GM18861 (cell line): ENCODE results near the gene STX17.
"Not testable (repeated sequence)": the region's sequence is repeated elsewhere in the genome, so short reads cannot be mapped to it uniquely, and the experiment has no call there.

Source experiments
- ATAC-seq: cut with Tn5 transposase; IDR thresholded peaks from one replicate; pipeline ENCODE4 v1.9.1; 2021; ENCODE audit not compliant: unreplicated experiment

STX17 gene

DNA sequence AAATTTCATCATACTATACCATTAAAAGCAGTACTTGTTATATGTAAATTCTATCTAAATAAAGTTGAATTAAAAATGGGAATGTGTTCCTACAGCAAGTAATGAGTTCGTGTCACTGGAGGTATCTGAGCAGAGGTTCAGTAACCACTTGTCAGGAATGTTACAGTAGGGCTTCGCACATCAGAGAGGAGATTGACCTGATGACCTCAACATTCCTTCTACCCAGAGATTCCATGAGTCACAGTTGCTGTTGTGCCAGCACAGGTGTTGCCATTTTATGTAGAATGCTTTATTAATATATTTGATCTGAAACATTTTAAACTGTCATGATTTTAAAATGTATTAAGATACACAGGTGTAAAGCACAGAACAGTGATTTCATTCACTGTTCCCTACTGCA, 60.3 kb downstream of the STX17 start:
- ATAC-seq = no peak

DNA sequence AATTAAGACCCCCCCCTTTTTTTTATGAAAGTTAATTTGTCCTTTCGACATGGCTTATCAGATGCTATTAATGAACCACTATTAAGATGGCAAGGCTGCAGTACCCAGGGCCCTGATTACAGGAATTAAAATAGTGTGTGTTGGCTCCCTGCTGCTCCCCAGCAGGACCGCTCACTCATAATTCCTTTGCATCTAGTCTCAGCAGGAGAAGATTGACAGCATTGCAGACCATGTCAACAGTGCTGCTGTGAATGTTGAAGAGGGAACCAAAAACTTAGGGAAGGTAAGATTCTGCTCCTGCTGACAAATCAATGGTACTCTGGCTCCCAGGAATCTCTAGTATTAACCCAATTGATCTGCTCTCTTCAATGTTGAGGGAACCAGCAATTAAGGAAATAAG, 61.0 kb downstream of the STX17 start:
- ATAC-seq = no peak

DNA sequence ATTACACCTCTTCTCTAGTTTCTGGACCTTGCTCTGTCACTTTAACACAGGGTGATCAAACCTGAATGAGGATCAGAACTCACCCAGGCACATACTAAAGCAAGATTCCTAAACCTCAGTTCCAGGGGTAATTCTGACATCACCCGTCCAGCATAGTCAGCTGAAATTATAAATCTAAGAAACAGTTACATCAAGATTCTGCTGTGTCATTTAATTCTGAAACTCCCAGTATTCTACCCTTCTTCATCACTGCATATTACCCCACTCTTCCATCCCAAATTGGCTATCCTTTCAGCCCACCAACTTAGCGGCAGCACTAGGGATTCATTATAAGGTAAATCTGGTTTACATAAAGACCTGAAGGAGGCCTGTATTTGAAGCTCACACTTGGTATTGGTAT, 64.0 kb downstream of the STX17 start:
- ATAC-seq = no peak

DNA sequence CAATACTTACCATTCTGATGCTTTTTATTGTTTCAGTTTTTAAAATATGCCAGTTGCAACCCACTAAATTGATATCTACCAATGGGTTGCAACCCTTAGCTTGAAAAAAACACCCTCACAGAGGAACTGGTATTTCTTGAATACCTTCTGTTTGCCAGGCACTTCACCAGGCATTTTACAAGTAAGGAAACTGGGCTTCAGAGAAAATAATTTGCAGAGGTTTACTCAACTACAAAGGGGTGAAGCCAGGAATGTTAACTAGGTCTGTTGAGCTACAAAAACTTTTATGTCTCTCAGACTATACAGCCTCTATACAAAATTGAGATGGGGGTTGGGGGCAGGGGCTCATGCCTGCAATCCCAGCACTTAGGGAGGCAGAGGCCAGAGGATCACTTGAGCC, 65.0 kb downstream of the STX17 start:
- no peak for ATAC-seq

DNA sequence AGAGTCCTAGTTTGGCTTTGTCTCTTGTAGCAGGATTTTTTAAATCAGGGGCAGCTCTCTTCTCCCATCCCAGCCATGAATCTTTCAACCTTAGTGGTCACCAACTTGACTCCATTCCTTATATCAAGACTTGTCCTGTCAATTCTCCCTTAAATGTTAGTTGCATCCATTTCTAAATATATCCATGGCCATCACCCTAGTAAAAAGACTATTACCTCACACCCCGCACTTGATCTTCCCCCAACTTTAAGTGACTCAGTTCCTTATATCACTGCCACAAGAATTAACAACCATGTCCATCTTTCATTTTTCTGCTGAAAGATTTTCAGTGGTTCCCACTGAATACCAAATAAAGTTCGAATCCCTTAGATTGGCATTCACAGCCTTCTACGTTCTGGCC, 67.0 kb downstream of the STX17 start:
- ATAC-seq = no peak

DNA sequence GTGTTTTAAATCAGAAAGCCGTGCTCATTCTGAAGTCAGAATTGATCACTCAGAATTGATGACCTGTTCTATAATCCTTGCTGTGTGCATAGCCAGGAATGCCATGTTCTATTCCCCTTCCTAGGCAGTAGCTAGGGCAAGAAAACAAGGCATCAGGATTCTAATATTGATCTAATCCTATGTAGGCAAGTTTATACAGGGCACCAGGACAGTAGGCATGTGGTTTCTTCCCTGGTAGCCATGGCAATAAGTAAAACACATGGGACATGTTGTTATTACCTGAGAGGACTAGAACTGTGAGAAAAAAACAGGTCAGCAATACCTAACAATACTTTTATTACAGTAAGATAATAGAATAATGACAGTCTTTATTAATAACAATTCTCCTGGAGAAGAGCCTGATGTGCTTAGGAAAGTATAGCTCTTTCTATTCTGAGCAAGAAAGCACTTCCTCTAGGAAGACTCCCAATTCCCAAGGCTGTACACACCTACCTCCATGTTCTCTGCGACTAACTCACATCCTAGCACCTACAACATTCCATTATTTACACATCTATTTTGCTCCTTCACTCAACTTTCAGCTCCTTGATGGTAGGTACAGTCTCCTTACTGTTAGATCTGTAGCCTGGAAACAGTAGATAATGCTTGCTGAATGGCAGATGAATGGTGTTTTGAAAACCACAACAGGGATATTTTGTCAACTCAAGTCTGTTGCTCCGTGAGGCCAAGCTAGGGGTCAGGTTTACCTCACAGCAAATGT, 70.8 kb downstream of the STX17 start:
- no peak for ATAC-seq

DNA sequence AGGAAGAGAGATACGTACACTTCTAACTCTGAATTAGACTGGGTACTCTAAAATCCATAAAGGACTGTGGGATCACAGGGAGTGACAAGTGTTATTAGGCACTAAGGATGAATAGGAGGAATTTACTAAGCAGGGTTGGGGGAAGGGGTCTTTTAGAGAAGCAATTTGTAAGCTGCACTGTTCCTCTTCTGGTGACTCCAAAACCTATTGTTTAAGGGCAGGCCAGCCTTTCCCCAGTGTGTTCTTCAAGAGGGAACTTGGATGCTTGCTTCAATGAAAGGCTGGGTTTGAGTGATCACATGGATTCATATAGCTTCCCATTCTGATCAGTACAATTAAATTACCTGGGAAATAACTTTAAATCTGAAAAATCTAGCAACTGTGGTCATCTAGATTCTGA, 71.8 kb downstream of the STX17 start:
- ATAC-seq = no peak

DNA sequence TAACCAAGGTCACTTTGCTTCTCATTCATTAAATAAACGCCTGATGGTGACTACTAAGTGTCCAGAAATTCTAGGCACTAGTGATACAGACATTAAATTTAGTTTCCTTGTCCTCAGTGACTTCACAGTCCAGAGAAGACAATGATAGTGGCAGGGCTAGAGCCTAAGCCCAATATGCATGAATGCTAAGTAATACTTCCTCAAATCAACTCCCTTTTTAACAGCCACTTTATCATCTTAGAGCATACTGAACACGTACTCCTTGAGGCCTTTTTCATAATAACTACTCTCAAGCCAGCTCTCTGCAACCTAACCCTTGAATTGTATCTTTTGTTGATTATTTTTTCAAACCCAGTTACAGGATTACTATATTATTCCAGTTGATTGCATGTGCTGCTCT, 74.1 kb downstream of the STX17 start:
- ATAC-seq = no peak

DNA sequence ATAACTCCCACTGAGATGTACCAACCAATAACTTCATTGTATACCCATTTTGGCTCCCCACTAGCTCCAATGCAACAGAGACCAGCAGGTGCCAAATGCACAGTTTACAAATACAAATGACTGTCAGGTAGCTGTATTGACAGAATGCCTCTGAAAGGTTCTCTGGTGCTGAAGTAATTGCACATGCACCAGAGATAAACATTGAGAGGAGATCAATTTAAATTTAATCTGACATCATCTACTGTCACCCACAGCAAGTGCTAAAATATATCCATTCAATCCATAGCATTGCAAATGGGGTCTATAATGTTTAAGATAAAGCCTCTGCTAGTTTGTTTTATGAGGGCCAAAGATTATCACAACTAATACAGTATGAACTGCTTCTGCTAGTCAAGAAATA, 80.2 kb downstream of the STX17 start:
- no peak for ATAC-seq

DNA sequence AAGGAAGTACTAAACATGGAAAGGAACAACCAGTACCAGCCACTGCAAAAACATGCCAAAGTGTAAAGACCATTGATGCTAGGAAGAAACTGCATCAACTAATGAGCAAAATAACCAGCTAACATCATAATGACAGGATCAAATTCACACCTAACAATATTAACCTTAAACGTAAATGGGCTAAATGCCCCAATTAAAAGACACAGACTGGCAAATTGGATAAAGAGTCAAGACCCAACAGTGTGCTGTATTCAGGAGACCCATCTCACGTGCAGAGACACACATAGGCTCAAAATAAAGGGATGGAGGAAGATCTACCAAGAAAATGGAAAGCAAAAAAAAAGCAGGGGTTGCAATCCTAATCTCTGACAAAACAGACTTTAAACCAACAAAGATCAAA, 84.1 kb downstream of the STX17 start:
- not testable (repeated sequence) for ATAC-seq

DNA sequence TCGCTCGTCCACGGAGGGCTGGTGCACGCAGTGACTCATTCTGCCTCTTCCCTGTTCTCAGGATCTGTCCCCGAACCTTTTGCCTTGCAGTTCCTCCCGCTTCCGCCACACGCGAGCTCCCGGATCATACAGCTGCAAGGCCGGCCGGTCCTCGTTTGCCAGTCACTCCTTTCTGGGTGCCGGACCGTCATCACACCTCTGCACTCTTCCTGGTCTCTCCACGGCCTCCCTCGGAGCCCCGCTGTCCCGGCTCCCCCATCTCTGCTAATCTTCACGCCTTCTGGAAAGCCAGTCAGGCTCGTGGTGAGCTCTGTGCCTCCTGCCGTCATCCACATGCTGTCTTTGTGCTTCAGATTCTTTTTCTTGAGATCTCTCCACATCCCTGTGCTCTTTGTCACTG, 91.8 kb downstream of the STX17 start:
- ATAC-seq = no peak

DNA sequence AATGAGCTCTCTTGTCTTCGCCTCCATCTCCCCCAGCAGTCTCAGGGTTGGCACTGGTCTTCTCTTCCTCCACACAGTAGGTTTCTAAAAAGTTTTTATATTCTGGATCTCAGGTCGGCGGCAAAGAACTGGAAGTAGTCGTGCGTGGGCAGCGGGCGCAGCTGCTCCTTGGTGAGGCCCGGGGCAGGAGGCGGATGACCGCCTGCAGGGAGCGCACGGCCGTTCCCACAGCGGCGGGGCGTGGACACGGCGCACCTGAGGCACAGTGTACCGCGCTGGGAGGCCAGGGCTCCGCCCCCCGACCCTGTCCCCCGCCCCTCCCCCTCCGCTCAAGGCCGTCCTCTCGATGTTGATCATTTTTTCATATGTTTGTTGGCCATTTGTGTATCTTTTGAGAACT, 92.4 kb downstream of the STX17 start:
- no peak for ATAC-seq

DNA sequence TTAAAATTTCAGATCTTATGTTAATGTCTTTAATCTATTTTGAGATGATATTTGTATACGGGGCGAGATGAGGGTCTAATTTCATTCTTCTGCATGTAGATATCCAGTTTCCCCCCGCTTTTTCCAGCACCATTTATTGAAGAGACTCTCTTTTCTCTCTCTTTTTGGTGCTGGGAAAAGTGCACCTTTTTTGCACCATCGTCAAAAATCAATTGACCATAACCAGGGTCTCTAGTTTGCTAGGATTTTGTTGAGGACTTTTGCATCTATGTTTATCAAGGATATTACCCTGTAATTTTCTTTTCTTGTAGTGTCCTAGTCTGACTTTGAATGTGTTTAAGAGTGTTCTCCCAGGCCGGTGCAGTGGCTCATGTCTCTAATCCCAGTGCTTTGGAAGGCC, 93.3 kb downstream of the STX17 start:
- ATAC-seq = no peak

DNA sequence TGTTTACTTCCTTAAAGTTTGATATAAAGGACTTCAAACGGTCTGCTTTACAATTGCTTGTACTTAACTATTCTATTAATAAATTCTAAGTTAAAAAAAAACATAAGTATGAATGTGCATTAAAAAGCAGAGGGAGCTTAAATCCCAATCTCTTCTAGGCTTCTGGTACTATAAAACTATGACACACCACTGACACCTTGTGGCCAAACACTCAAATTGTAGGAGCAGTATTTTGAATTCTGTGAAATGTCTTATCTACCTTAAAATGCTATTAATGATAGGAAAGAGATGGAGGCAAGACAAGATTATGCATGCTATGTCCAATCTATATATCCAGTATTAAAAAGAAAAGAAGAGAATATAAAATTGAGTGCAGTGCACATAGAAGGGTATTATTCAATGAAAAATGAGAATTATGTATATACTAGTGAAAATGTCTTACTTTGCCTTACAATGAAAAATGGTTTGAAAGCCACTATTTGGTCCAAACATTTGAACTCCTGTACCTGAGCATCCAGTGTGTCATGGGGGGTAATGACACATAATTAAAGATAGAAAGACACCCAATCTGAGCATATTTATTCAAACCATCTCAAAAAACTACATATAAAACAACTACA, 104.7 kb downstream of the STX17 start:
- no peak for ATAC-seq

DNA sequence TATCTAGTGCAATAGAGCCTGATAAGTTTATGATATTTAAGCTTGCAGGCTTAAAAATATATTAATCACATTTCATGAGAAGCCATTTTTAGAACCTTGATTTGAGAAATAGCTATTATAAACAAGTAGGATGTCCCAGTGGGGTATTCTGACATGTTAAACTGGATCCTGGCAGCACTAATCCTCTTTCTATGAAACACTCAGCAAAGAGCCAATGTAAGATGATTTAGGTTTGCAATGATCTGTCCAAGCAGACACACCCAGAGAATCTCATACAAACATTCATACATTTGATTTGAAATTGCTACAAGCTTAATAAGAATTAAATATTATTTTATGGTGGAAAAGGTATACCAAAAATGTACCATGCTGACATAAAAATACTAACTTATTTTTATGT, 105.8 kb downstream of the STX17 start:
- no peak for ATAC-seq

DNA sequence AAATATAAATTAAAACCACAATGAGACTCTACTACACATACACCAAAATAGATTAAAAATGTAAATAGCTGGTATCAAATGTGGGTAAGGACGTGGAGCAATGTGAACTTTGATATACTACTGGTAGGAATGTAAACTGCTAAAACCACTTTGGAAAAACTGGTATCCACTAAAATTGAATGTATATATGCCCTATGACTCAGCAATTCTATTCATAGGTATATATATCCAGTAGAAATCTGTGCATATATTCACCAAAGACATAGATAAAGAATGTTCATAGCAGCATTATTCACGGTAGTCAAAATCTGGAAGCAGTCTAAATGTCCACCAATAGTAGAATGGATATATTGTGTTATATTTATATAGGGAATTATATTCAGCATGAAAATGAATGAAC, 107.1 kb downstream of the STX17 start:
- no peak for ATAC-seq

DNA sequence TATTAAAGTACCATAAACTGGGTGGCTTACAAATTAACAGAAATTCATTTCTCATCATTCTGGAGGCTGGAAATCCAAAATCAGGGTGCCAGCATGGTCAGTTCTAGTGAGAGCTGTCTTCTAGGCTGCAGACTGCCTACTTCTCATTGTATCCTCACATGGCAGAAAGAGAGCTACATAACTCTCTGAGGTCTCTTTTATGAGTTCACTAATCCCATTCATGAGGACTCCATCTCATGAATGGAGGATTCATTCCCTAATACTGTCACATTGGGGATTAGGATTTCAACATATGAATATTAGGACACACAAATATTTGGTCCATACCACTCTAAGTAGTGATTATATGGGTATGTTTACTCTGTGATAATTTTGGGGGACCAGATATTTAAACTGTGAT, 108.4 kb downstream of the STX17 start:
- ATAC-seq = no peak

DNA sequence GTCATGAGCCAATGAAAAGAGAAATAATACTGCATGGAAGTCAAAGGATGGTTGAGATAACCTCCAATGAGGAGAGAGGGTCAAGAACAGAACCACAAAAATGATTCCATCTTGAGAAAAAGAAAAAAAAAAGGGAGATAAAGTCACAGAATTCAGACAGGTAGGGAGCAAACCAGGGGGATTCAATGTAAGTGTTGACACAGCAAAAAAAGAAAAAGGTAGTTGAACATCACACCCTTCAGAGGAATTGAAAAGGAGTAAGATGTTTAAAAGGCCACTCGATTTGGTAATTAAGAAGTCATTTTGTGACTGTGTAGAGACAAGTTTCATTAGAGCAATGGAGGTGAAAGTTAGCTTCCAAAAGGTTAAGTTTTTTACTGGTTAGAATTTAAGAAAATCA, 113.1 kb downstream of the STX17 start:
- no peak for ATAC-seq
